Activated CD8-positive, alpha-beta T cell treated with anti-CD3 and anti-CD28 coated beads, Interleukin-2, amount 10 ng/mL, durations not matched to agents 7 days and 5 days (primary cell): ENCODE results near the gene SURF1. TPM values are rescaled to one million over a fixed set of nuclear protein-coding genes. Genes with fewer than 3 reads are reported as not detected.
A peak's percentile ranks its signal among the peaks of the same experiment; 100 is the strongest.

Source experiments
- ATAC-seq: fragments of 150-1000 bp; cut with Tn5 transposase; one replicate; pipeline ENCODE4 v1.10.0; 2021; ENCODE audit warnings: moderate library complexity
- CTCF ChIA-PET: fragments of 350-600 bp; sonication (Branson Sonifier 250); formaldehyde crosslinking; loops from one replicate; lab custom pipeline; 2021; ENCODE audit warnings: antibody characterized with exemption; lab: Charles Lee
- POLR2A ChIA-PET: fragments of 350-600 bp; sonication (Branson Sonifier 250); formaldehyde crosslinking; loops from one replicate; lab custom pipeline; 2021; ENCODE audit warnings: antibody characterized with exemption; lab: Charles Lee
- DNase-seq: peaks from one replicate; pipeline ENCODE4 v3.0.0-alpha.2; 2020
- H3K27ac Mint-ChIP-seq: one replicate; pipeline ENCODE4 v1.8.0; 2021; ENCODE audit warnings: mild to moderate bottlenecking, mixed read lengths
- H3K27me3 Mint-ChIP-seq: one replicate; pipeline ENCODE4 v1.8.0; 2021; ENCODE audit warnings: low read depth, mixed read lengths
- H3K36me3 Mint-ChIP-seq: one replicate; pipeline ENCODE4 v1.8.0; 2021; ENCODE audit warnings: low read depth, mixed read lengths
- H3K4me1 Mint-ChIP-seq: one replicate; pipeline ENCODE4 v1.8.0; 2021; ENCODE audit warnings: low read depth, mixed read lengths
- H3K4me3 Mint-ChIP-seq: one replicate; pipeline ENCODE4 v1.8.0; 2021; ENCODE audit warnings: mild to moderate bottlenecking, mixed read lengths
- H3K9me3 Mint-ChIP-seq: one replicate; pipeline ENCODE4 v1.8.0; 2022; ENCODE audit warnings: mixed read lengths; ENCODE audit not compliant: insufficient read depth
- total RNA-seq, 2 experiments: library from RNA; stranded (reverse); gene quantifications; one replicate each; pipeline ENCODE4 v1.2.3, GENCODE V29; 2021

Gene SURF1
- total RNA-seq, 2 experiments from 2014 or later, result 37.4 to 39.1 TPM

DNA sequence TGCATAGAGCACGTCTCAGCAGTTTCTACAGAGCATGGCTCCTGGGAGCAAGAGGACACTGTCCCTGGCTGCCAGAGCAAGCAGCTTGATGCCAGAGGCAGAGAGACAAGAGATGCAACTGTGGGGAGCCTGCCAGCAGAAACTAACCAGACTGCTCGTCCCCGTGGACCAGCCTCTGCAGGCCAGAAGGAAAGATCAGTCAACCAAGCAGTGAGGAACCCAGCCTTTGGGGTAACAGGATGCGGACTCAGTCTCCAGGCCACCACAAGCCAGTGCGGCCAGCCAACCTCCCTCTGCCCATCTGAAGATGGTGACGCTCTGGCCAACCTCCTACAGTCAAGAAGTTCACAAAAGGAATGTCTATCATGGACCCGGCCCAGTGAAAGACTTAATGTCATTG lies 15.9 kb upstream of the SURF1 start:
- ATAC-seq, result no peak
- Mint-ChIP-seq H3K4me1 (peaks cover 66% of the 10 kb centered on the region), H3K4me3 (peak overlapping the region; percentile 99), H3K9me3 (no peaks in the 10 kb centered on the region), H3K27me3 (peaks cover under 1% of the 10 kb centered on the region), H3K36me3 (peaks cover 62% of the 10 kb centered on the region), H3K27ac (peak overlapping the region; percentile 96)
- ChIA-PET POLR2A (interaction anchor here (0.9 to 11.5 kb wide), 7 partner anchors 10 to 340 kb away, joined by 3 to 192 read pairs (median 6); partner anchors contain the start of genes MED22, RPL7A, SURF1 and SURF2), CTCF (interaction anchor here (0.9 to 5.3 kb wide), 9 partner anchors 12 to 186 kb away, joined by 3 to 54 read pairs (median 10); partner anchors contain the start of genes MED22, RPL7A, SURF1 and SURF2)
- no peak for DNase-seq

DNA sequence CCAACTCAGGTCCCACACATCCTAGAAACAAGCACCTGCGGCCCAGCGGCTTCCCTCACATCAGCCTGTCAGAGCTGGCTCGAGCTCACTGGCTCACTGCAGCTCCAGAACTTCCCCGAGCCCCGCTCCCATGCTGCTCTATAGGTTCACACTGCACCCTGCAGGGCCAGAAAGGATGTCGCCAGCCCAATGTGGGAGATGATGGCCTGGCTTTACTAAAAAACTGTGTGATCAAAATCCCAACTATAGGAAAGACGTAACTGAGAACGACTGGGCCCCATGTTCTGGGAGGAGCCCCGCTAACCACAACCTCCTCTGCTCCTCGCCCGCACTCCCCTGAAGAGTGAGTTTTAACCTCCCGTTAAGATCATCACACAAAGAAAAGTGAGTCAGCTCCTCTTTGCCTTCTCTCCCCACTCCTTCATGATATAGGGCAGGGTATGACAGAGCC lies 15.0 kb upstream of the SURF1 start:
- CTCF ChIA-PET, result interaction anchor here (0.6 to 5.3 kb wide), 21 partner anchors 9 to 349 kb away, joined by 3 to 54 read pairs (median 6); partner anchors contain the start of genes MED22, REXO4, RPL7A and SURF1
- ATAC-seq, result peak; percentile 56
- POLR2A ChIA-PET, result interaction anchor here (0.6 to 11.5 kb wide), 12 partner anchors 9 to 339 kb away, joined by 3 to 192 read pairs (median 4); partner anchors contain the start of genes MED22, RPL7A, SURF1 and SURF2
- Mint-ChIP-seq H3K4me3 (peak overlapping the region; percentile 99), H3K36me3 (peaks cover 70% of the 10 kb centered on the region), H3K4me1 (peaks cover 67% of the 10 kb centered on the region), H3K9me3 (no peaks in the 10 kb centered on the region), H3K27me3 (no peaks in the 10 kb centered on the region), H3K27ac (peak overlapping the region; percentile 96)
- peak; percentile 83 for DNase-seq

DNA sequence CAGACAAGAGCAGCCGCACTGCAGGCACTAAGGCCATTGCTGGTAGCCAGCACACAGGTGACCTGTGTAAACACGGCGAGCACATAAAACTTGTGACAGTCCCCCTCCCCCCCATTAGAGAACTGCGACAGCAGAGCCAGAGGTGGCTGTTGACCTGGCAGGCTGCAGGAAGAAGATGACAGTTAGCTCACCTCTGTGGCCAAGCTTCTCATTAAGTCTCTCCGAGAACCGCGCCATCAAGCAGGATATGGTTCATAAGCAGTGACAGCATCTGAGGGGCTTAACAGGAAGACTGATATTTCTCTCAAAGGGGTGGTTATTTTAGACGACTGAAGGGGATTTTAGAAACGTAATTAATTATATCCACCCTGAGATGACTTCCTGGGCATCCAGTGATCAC lies 14.4 kb upstream of the SURF1 start:
- H3K4me1 Mint-ChIP-seq, result peaks cover 70% of the 10 kb centered on the region
- peak overlapping the region; percentile 99 for H3K4me3 Mint-ChIP-seq
- H3K27me3 Mint-ChIP-seq, result no peaks in the 10 kb centered on the region
- ATAC-seq (peak; percentile 46), DNase-seq (peak; percentile 82)
- peaks cover 76% of the 10 kb centered on the region for H3K36me3 Mint-ChIP-seq
- H3K27ac Mint-ChIP-seq, result peak overlapping the region; percentile 96
- no peaks in the 10 kb centered on the region for H3K9me3 Mint-ChIP-seq
- CTCF ChIA-PET, result interaction anchor here (0.6 to 5.3 kb wide), 20 partner anchors 8 to 348 kb away, joined by 3 to 54 read pairs (median 6); partner anchors contain the start of genes MED22, REXO4, RPL7A and SURF1
- POLR2A ChIA-PET, result interaction anchor here (1.2 to 11.5 kb wide), 11 partner anchors 8 to 338 kb away, joined by 3 to 192 read pairs (median 4); partner anchors contain the start of genes MED22, RPL7A, SURF1 and SURF2

DNA sequence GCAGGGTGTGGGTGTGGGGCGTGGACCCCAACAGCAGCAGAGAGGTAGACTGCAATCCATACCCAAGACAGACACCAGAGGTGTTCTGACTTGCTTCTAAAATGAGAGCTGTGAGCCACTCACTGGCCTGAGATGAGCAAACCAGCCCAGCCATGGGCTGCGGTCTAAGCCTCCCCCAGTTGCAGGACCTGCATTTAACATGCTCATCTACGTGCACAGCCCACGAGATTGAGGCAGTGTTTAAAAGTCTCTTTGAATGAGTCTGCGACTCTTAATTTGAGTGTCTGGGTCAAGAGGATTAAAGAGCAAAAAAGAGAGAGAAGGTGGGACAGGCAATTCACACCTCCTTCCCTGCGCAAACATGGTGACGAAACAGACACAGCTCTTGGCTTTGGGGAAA lies 13.6 kb upstream of the SURF1 start:
- Mint-ChIP-seq H3K4me3 (peak overlapping the region; percentile 99), H3K27ac (peak overlapping the region; percentile 96), H3K9me3 (no peaks in the 10 kb centered on the region), H3K36me3 (peaks cover 81% of the 10 kb centered on the region), H3K4me1 (peaks cover 74% of the 10 kb centered on the region), H3K27me3 (no peaks in the 10 kb centered on the region)
- ATAC-seq, result no peak
- DNase-seq, result no peak
- ChIA-PET CTCF (interaction anchor here (0.6 to 3.8 kb wide), 9 partner anchors 18 to 226 kb away, joined by 4 to 29 read pairs (median 7); partner anchors contain the start of genes MED22 and RPL7A), POLR2A (interaction anchor here (0.6 to 11.5 kb wide), 4 partner anchors 13 to 189 kb away, joined by 3 to 192 read pairs (median 83); partner anchors contain the start of genes MED22, RPL7A, SURF1 and SURF2)

DNA sequence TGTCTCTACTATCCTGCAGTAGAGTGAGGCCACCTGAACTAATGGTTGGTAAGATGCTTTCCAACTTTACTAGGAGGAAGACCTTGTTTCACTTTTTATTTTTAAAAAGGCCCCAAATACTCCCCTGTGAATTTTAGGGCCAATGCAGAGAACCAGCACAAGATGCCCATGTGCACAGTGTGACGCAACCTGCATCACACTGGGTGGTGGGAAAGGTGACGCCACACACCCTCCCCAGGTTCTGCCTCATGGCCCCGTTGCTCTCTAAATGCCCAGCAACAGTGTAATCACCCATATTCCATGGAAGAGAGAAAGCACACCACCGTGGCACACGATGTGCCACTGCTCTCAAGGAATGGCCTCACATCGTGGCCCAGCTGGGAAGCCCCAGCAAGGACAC lies 13.1 kb upstream of the SURF1 start:
- Mint-ChIP-seq H3K4me3 (peak overlapping the region; percentile 99), H3K4me1 (peaks cover 74% of the 10 kb centered on the region), H3K27me3 (no peaks in the 10 kb centered on the region), H3K27ac (peak overlapping the region; percentile 96), H3K36me3 (peaks cover 78% of the 10 kb centered on the region), H3K9me3 (no peaks in the 10 kb centered on the region)
- ChIA-PET CTCF (interaction anchor here (0.6 to 3.8 kb wide), 5 partner anchors 21 to 118 kb away, joined by 4 to 21 read pairs (median 7); partner anchors contain the start of genes MED22 and RPL7A), POLR2A (interaction anchor here (0.6 to 11.5 kb wide), 3 partner anchors 12 to 188 kb away, joined by 3 to 192 read pairs (median 160); partner anchors contain the start of genes MED22, RPL7A, SURF1 and SURF2)
- ATAC-seq, result no peak
- DNase-seq, result no peak

DNA sequence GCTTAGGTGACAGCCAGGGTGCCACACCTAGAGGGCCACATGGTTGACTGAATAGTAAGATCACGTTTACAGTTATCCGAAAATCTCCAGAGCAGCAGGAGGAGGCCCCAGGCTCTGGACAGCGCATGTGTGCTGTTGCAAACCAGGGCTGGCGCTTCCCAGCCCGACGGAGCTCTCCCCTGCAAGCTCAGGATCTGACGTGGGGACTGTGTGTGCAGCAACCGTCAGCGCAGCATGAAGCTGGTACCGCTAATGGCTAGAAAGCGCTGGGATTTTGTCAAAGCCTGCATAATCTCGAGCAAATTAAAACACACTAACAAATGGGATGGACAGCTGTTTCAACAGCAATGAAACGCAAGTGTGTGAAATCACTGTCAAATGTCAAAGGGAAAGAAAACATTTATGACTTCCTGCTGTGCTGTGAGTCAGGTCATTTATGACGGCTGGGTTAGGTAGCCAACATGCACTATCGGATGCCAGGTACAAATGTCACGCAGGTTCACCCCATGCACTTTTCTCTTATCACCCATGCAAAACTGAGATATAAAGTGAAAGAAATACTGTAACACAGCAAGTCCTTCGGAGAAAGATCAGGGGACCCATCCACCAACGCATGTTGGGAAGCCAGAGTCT lies 12.1 kb upstream of the SURF1 start:
- peaks cover 83% of the 10 kb centered on the region for H3K36me3 Mint-ChIP-seq
- no peak for DNase-seq

DNA sequence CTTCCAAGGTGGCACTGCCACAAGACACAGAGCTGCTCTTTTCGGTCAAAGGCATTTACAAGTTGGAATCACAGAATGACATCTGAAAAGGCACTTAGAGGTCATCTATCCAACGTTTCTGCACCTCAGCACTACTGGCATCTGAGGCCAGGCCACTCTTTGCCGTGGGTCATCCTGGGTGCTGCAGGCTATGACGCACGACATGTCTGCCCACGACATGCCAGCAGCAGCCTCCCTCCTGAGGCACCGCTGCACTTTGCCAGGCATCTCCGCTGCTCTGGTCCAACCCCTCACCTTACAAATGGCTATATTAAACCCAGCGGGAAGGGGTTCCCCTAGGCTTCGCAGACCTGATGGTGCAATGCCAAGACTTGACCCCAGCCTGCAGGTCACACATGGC lies 11.5 kb upstream of the SURF1 start:
- Mint-ChIP-seq H3K4me3 (no peak overlapping the region), H3K27me3 (no peaks in the 10 kb centered on the region), H3K36me3 (peaks cover 84% of the 10 kb centered on the region), H3K9me3 (no peaks in the 10 kb centered on the region), H3K27ac (no peak overlapping the region), H3K4me1 (peaks cover 62% of the 10 kb centered on the region)
- ChIA-PET POLR2A (interaction anchor here (1.1 to 11.5 kb wide), 2 partner anchors 11 to 20 kb away, joined by 9 to 160 read pairs; partner anchors contain the start of genes MED22, RPL7A, SURF1 and SURF2), CTCF (no interaction called here)
- ATAC-seq (no peak), DNase-seq (no peak)

More for the DNA sequence above, 12.1 kb upstream of the SURF1 start:
- Mint-ChIP-seq H3K27me3 (no peaks in the 10 kb centered on the region), H3K9me3 (no peaks in the 10 kb centered on the region), H3K4me3 (peak overlapping the region; percentile 99), H3K27ac (peak overlapping the region; percentile 96), H3K4me1 (peaks cover 68% of the 10 kb centered on the region)
- ChIA-PET POLR2A (interaction anchor here (1.1 to 11.5 kb wide), 2 partner anchors 11 to 20 kb away, joined by 9 to 160 read pairs; partner anchors contain the start of genes MED22, RPL7A, SURF1 and SURF2), CTCF (interaction anchor here (0.7 kb wide), 1 partner anchor 20 kb away, joined by 3 read pairs; the partner anchor contains the start of genes MED22 and RPL7A)
- no peak for ATAC-seq

DNA sequence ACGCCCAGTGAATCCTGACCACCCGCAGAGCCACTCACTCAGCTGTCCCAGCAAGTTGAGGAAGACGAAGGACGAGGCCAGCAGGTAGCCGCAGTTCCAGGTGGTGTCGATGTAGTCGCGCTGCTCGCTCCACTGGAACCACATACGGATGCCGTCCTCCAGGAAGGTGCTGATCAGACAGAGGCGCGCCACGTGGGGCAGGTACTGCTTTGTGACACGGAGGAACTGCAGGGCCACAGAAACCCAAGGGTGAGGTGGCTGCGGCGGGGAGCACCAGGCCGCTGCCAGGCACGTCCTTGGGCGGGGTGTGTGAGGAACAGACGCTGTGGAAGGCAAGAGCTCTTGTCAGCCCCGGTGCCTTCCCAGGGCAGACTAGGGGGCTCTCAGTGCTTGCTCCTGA lies 10.9 kb upstream of the SURF1 start:
- CTCF ChIA-PET, result interaction anchor here (1.3 kb wide), 1 partner anchor 10 kb away, joined by 3 read pairs; no protein-coding TSS in a partner anchor
- no peaks in the 10 kb centered on the region for H3K27me3 Mint-ChIP-seq
- POLR2A ChIA-PET, result interaction anchor here (11.5 kb wide), 1 partner anchor 10 kb away, joined by 160 read pairs; the partner anchor contains the start of genes SURF1 and SURF2
- no peak overlapping the region for H3K4me3 Mint-ChIP-seq
- H3K27ac Mint-ChIP-seq, result peak overlapping the region; percentile 22
- H3K36me3 Mint-ChIP-seq, result peaks cover 82% of the 10 kb centered on the region
- H3K9me3 Mint-ChIP-seq, result no peaks in the 10 kb centered on the region
- DNase-seq (no peak), ATAC-seq (no peak)
- H3K4me1 Mint-ChIP-seq, result peaks cover 57% of the 10 kb centered on the region

DNA sequence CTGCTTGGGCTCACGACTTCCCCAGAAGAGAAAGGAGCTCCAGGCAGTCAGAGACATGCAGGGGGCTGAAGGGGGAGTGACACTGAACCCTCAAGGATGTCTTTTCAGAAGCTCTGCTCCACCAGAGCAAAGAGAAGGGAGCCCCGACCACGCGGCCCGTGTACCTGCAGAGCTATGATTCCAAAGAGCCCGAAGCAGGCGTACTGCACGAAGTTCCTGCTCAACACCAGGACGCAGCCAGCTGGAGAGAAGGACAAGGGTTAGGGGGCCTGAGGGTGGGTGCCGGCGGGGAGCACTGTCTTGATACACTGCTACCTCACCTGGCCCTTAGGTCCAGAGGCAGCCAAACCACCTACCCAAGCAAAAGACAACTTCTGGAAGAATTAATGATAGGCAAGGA lies 10.1 kb upstream of the SURF1 start:
- Mint-ChIP-seq H3K27me3 (no peaks in the 10 kb centered on the region), H3K27ac (peak overlapping the region; percentile 14), H3K9me3 (no peaks in the 10 kb centered on the region), H3K36me3 (peaks cover 83% of the 10 kb centered on the region), H3K4me3 (no peak overlapping the region), H3K4me1 (peaks cover 53% of the 10 kb centered on the region)
- DNase-seq (no peak), ATAC-seq (no peak)
- ChIA-PET CTCF (interaction anchor here (0.9 to 1.7 kb wide), 3 partner anchors 9 to 219 kb away, joined by 3 to 4 read pairs (median 3); no protein-coding TSS in a partner anchor), POLR2A (interaction anchor here (1.3 to 11.5 kb wide), 3 partner anchors 9 to 23 kb away, joined by 3 to 160 read pairs (median 5); partner anchors contain the start of genes SURF1 and SURF2)

DNA sequence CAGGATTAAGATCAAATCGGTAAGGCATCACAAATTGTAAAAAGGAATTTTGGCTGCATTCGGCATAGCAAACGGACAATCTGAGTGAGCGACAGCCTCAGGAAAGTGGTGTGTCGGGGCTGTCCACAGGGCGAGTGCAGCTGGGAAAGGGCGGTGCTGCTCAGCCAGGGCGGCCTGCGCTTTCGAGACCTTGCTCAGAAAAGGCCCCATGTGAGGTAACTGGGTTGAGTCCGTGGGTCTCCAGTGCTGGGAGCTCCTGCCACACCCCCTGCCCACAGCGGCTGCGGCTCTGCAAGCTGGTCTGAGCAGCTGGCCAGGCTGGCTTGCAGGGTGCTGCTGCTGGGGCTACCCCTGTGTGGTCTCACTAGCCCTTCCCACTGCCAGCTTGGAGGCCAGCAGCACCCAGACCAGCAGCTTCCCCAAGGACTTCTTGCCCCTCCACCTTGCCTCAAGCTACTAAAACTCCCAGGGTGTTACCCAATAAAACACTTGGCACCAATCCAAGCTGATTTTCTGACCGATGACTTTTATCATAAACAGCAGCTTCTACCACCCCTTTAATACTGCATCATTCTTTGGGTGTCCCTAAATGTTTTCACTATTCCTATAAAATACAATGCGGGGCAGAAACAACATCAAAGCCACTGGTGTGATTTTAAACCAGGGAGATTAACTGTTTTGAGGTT lies 6.2 kb upstream of the SURF1 start:
- no peaks in the 10 kb centered on the region for H3K27me3 Mint-ChIP-seq
- DNase-seq, result no peak
- H3K9me3 Mint-ChIP-seq, result no peaks in the 10 kb centered on the region
- ChIA-PET CTCF (interaction anchor here (0.8 to 1.3 kb wide), 4 partner anchors 8 to 42 kb away, joined by 3 to 5 read pairs (median 4); no protein-coding TSS in a partner anchor), POLR2A (interaction anchor here (0.9 to 2.0 kb wide), 5 partner anchors 9 to 16 kb away, joined by 3 to 14 read pairs (median 4); partner anchors contain the start of gene STKLD1)
- peak overlapping the region; percentile 82 for H3K27ac Mint-ChIP-seq
- peaks cover 43% of the 10 kb centered on the region for H3K4me1 Mint-ChIP-seq
- no peak for ATAC-seq
- H3K36me3 Mint-ChIP-seq, result peaks cover 84% of the 10 kb centered on the region
- H3K4me3 Mint-ChIP-seq, result no peak overlapping the region
